NCI-H1048 (cell line): Measurements from ENCODE around the gene PIEZO1.
"Not testable (repeated sequence)": the region's sequence is repeated elsewhere in the genome, so short reads cannot be mapped to it uniquely, and the experiment has no call there.

Experiments used
- DNase-seq: peaks from one replicate; lab custom pipeline; 2025; lab: John Stamatoyannopoulos, UW

Gene PIEZO1, protein sequence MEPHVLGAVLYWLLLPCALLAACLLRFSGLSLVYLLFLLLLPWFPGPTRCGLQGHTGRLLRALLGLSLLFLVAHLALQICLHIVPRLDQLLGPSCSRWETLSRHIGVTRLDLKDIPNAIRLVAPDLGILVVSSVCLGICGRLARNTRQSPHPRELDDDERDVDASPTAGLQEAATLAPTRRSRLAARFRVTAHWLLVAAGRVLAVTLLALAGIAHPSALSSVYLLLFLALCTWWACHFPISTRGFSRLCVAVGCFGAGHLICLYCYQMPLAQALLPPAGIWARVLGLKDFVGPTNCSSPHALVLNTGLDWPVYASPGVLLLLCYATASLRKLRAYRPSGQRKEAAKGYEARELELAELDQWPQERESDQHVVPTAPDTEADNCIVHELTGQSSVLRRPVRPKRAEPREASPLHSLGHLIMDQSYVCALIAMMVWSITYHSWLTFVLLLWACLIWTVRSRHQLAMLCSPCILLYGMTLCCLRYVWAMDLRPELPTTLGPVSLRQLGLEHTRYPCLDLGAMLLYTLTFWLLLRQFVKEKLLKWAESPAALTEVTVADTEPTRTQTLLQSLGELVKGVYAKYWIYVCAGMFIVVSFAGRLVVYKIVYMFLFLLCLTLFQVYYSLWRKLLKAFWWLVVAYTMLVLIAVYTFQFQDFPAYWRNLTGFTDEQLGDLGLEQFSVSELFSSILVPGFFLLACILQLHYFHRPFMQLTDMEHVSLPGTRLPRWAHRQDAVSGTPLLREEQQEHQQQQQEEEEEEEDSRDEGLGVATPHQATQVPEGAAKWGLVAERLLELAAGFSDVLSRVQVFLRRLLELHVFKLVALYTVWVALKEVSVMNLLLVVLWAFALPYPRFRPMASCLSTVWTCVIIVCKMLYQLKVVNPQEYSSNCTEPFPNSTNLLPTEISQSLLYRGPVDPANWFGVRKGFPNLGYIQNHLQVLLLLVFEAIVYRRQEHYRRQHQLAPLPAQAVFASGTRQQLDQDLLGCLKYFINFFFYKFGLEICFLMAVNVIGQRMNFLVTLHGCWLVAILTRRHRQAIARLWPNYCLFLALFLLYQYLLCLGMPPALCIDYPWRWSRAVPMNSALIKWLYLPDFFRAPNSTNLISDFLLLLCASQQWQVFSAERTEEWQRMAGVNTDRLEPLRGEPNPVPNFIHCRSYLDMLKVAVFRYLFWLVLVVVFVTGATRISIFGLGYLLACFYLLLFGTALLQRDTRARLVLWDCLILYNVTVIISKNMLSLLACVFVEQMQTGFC (N-terminal part only)

DNA sequence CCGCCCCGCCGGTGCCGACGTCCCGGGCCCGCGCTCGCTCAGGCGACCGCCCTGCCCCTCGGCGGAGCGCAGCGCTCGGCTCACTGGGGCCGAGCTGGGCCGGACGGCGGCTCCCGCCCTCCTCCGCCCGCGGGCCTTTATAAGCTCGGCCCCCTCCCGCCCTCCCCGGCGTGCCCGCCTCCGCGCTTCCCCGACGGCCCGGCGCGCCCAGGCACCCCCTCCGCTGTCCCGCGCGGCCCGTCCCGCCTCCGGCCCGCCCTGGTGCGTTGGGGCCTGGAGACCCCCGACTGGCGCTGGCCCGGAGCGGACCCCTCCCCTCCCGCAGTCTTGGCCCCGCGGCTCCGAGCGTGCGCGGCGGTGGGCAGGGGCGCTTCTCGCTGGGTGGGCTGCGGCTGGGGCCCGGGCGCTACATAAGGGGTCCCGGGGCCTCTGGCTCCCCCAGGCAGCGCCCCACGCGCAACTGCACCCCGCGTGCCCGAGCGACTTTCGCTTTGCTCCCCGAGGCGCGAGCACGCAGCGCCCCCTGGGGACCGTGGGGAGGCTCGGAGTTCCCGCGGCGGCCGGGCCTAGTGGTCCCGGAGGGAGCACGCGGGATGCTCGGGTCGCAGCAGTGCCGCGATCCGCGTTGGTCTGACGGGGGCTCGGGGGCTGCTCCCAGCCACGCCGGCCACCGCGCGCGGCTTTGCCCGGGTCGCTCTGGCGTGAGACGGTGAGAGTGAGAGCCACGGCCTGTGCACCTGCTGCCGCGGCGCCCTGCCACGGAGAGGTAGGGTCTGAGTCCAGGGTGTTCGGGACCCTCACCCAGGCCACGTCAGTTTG is at the start of gene PIEZO1:
TSS of gene PIEZO1 (minus strand) at position 115 of the 819 bp plus-strand sequence. CDS start 256 bp downstream, outside the sequence.
- no peak for DNase-seq

GRCh38 chr16:88834670-88835069 is 49.6 kb upstream of the PIEZO1 start:
- DNase-seq: no peak

DNA sequence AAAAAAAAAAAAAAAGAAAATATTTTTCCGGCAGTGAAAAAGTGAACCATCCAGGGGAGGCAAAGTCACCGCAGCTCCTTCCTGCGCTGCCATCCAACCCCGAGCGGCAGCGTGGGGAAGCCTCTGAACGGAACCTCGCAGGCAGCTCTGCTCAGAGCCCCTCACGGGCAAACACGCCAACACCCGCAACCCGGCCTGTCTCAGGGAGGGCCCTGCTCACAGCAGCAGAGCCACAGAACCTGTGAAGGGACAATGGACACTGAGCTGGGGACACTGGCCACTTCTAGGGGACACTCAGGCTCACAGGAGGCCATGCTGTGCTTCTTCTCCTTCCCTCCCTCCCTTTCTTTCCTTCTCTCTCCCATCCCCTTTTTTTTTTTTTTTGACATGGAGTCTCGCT is 48.1 kb upstream of the PIEZO1 start:
- DNase-seq: no peak

DNA sequence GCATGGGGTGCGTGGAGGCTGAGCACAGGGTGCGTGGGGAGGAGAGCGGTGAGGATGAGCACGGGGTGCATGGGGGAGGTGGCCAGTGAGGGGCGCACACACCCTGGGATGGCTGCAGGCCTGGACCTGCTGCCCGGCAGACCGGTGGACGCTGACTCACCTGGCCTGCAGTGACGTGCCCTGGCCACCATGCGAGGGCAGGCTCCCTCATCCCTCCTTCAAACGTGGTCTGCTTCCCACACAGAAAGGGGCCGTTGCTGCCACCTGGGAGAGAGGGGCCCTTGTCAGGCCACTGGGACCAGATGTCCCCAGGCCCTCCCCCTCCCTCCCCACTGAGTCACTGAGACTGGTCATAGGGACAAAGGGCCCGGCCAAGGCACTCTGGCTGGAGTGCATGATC is 46.8 kb upstream of the PIEZO1 start:
- no peak for DNase-seq

GRCh38 chr16:88830783-88831182 is 45.8 kb upstream of the PIEZO1 start:
- DNase-seq: no peak

- DNase-seq: no peak
Observed at GRCh38 chr16:88830258-88830657, 45.2 kb upstream of the PIEZO1 start.

DNA sequence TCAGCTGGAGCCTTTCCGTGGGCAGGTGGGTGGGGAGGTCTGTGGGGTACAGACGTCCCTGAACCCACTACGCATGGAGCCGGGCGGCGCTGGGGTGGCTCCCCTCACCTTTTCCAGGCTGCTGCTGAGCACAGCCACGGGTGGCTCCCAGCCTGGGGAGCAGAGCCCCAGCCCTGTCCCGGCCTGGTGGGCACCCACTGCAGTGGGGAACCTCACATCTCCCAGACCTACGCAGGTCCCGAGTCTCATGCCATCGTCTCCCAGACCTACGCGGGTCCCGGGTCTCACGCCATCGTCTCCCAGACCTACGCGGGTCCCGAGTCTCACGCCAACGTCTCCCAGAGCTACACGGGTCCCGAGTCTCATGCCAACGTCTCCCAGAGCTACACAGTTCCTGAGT is 43.7 kb upstream of the PIEZO1 start:
- no peak for DNase-seq

DNA sequence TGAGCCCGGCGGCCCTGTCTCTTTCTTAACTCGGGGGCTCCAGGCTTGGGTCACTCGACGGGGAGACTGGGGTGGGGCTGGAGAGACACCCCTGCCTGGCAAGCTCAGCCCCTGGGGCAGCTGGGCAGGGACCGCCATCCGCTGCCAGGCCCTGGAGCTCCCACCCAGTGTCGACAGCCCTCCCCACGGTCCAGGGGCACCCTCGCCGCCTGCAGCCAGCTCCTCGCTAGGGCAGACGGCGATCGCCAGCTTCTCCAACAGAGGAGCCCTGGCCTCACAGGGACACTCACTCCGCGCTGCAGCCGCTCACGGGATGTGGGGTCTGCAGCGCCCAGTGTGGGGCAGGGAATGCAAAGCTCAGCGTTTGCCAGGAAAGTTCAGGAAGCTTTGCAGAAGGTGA is 42.7 kb upstream of the PIEZO1 start:
- DNase-seq: no peak

DNA sequence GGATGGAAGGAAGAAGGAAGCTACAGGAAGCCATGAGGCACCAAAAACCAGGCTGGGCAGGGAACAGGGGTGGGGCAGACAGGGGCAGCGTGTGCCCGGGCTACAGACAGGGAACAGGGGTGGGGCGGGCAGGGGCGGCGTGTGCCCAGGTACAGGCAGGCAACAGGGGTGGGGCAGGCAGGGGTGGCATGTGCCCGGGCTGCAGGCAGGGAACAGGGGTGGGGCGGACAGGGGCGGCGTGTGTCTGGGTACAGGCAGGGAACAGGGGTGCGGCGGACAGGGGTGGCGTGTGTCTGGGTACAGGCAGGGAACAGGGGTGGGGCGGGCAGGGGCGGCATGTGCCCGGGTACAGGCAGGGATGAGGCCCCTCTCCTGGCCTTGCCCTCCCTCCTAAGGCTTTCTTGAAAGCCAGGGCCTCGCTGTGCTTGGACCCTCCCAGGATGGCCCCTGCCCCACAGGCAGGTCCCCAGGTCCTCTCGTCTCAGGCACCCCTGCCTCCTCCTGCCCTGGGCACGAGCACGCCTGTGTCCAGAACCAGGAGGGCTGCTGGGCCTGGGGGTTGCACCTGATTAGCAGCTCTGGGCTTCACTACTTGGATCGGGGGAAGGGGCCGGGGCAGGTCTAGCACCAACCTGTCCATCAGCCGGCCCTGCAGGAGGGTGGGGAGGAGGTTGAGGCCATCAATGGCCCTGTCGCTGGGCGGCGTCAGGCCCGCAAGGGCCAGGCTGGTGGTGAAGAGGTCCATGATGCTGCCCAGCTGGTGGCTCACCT is 41.2 kb upstream of the PIEZO1 start:
- DNase-seq: no peak

GRCh38 chr16:88825146-88825545 is 40.1 kb upstream of the PIEZO1 start:
- no peak for DNase-seq

DNA sequence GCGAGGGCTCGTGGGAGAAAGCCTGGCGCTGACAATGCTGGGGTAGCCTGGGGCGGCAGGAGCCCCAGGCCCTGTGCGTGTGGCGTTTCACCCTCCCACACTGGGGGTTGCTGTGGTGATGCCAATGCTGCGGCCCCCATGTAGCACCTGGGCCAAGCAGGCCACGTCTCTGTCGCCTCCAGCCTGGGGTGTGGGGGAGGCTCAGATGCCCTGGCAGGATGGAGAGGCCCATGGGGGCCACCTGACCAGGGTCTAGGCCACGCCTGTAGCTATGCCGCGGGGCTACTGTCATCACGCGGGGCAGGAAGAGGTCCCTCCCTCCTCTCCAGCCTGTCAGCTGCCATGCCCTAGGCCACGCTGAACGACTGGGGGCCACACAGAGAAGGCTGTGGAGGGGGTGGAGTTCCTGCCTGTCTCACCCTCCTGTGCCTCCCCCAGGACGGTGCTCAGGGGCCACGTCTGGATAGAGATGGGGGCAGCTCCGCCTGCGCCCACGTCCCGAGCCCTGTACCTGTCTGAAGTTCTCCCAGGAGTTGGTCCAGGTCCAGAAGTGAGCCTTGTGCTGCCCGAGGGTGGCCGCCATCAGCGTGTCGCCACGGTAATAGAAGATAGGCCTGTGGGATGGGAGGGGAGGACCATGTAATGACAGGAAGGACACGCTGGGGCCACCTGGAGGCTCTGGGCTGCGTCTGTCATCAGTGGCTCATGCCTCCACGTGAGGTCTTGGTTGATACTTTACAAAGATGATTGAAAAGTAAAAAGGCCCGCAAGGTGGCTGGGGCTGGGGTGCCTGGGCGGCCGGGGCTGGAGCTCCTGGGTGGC is 39.4 kb upstream of the PIEZO1 start:
- no peak for DNase-seq

DNA sequence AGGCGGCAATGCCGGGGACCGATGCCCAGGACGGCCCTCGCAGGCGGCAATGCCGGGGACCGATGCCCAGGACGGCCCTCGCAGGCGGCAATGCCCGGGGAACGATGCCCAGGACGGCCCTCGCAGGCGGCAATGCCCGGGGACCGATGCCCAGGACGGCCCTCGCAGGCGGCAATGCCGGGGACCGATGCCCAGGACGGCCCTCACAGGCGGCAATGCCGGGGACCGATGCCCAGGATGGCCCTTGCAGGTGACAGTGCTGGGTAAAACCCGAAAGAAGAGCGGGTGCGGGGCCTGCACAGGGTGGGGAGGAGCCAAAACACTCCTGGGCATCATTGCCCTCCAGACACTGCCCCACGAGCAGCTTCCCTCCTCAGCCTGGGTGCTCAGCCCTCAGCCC is 38.6 kb upstream of the PIEZO1 start:
- not testable (repeated sequence) for DNase-seq

DNA sequence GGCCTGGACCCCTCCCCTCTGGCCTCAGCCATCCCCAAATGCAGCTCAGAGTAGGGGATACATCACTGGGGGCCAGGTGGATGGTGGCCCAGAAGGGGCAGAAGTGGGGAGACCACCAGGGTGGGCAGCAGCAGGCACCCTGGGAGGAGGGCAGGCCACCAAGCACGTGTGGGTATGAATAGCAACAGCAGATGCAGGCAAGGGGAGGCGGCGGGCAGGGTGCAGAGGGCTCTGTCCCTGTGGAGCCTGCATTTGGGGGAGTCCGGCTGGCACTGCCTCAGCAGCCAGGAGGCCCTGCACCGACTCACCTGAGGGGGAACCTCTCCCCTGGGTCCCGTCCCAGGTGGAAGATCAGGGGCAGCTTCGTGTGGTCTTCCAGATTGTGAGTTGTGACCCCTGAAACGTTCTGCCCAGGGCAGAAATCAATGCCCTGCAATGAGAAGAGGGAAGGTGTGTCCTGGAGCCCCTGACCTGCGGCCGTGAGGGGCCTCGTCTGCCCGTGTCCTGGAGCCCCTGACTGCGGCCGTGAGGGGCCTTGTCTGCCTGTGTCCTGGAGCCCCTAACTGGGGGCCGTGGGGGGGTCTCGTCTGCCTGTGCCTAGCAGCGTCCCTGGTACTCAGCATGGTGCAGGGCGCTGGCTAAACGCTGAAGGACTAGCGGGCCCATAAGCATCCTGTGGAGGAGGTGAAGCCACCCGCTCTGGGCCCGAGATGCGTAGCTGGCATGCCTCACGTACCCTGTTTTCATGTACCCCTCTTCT is 37.4 kb upstream of the PIEZO1 start:
- no peak for DNase-seq

DNA sequence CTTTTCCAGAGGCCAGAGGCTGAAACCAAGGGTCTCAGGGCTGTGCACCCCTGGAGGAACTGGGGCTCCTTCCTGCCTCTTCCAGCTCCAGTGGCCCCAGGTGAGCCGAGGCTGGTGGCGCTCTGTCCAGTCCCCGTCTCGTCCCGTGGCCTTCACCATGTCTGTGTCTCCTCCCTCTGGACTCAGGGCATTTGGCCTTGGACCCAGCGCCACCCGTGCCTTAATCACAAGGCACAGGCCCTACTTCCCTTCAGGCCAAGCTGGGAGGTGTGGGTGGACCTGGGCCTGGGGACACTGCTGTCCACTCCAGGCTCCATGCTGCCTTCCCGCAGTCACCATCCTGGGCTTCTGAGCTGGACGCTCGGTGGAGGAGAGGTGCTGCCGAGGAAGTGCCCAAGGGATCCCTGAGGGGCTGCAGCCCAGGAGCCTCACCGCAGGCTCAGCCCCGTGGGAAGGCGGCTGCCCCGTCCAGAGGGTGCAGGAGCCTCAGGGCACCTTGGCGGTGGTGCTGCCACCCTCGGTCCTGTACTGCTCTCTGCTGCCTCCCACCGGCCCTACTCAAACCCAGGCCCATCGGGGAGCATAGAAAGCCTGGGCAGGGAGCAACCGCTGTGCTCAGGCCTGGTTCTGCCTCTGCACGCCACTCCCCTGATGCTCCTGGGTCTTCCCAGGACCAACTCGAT is 36.3 kb upstream of the PIEZO1 start:
- DNase-seq: no peak

DNA sequence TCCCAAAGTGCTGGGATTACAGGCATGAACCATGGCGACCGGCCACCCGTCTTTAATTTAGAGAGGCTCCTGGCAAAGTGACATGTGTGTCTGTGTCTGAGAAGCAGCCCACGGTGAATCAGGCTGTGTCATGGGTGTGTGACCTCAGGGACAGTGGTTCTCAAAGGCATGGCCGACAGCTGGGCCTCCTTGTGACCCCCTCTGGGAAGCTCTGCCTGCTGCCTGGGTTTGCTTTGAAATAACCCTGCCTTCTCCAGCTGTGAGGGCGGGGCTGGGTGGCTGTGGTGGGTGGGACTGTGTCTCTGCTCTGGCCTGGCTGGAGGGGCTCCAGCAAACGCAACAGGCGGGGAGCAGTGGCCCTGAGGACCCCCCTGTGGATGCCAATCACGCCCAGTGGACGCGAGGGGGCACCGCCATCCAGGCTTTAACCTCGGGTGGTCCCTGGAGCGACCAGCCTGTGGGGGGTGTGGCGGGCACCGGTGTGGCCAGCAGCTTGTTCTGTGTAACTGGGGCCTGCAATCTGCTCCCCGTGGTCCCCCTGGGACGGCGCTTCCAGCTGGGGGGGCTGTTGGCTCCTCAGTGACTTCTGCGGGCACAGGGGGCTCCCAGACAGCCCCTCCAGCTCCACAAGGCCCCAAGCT is 35.5 kb upstream of the PIEZO1 start:
- DNase-seq: no peak

DNA sequence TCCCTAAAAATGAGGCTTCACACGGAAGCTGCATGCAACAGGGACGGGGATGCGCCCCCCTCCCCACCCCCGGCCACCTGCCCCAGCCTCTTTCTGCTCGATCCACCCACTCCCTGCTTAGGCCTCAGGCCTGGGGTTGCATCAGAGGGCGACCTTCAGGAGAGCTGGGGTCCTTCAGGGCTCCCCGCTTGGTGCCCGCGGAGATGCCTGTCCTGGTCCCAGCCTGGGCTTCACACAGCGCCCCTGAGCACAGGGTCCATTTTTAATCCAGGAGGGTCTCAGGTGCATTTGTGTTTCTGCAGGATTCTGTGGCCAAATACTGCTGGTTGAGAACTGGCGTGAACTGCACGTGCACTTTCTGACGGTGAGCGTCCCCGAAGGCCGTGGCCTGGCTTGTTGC is 34.1 kb upstream of the PIEZO1 start:
- DNase-seq: no peak

- no peak for DNase-seq
Observed at GRCh38 chr16:88818575-88818874, 33.5 kb upstream of the PIEZO1 start.
